MG63 (cell line): ENCODE data around the gene CTNNBL1. TPM values are rescaled to one million over a fixed set of nuclear protein-coding genes. Genes with fewer than 3 reads are reported as not detected.

Experiments used
- DNase-seq: peaks from one replicate; pipeline ENCODE4 v3.0.0-alpha.2; 2020
- H3K27me3 ChIP-seq: fragments of 250-450 bp; sonication (Bioruptor Pico); 2 replicates; pipeline ENCODE4 v1.5.1; 2020; ENCODE audit warnings: mild to moderate bottlenecking, moderate library complexity
- H3K36me3 ChIP-seq: fragments of 250-450 bp; sonication (Bioruptor Pico); 2 replicates; pipeline ENCODE4 v1.5.1; 2020; ENCODE audit warnings: mild to moderate bottlenecking, moderate library complexity
- H3K4me3 ChIP-seq: fragments of 250-450 bp; sonication (Bioruptor Pico); 2 replicates; pipeline ENCODE4 v1.5.1; 2020; ENCODE audit warnings: mild to moderate bottlenecking, moderate library complexity
- H3K9me3 ChIP-seq: fragments of 250-450 bp; sonication (Bioruptor Pico); 2 replicates; pipeline ENCODE4 v1.5.1; 2020; ENCODE audit warnings: mild to moderate bottlenecking, moderate library complexity
- total RNA-seq: library from RNA; depleted of rRNA; stranded (reverse); fragments of >200 nt; shearing (Covaris generic); gene quantifications from 2 replicates; pipeline ENCODE4 v1.2.3, GENCODE V29; 2014; ENCODE audit warnings: low replicate concordance

The CTNNBL1 gene
- total RNA-seq, 1 experiment from 2014 or later: 44.9 TPM

DNA sequence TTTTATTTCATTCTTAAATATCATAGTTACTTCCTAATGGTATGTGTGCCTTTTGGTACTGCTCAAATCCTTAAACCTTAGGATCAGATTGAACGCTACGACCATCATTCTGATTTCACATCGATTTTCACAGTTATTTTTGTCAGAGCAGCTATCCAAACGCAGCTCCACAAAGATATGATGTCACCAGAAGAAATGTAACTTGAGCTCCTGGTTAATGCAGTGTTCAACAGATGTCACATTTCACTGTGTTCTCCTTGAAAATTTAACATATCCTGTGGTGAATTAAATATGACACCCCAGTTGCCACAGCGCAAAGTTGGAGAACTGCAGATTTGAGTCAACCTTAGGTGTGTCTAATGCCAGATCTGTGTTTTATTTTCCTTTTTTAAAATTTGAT, 81.4 kb downstream of the CTNNBL1 start:
- H3K36me3 ChIP-seq: peaks cover 3% of the 10 kb centered on the region
- no peak for DNase-seq
- H3K4me3 ChIP-seq: no peak overlapping the region
- no peaks in the 10 kb centered on the region for H3K9me3 ChIP-seq
- H3K27me3 ChIP-seq: no peaks in the 10 kb centered on the region

DNA sequence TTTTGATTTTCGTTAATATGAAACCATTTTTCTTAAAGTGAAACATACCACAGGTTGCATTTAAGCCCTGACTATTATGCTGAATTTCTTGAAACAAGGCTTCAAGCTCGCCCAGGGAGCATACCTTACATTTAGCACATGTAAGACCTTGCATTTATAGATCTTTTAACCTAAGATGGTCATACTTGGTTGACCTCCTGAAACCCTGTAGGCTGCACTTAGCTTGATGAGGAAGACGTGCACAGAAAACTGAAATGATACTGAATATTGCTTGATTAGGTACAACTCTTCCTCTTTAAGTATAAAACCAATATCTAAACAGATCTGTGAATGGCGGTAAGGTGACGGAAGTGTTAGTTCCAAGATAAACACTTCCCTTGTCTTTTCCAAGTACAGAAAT, 82.2 kb downstream of the CTNNBL1 start:
- no peaks in the 10 kb centered on the region for H3K27me3 ChIP-seq
- no peak overlapping the region for H3K4me3 ChIP-seq
- no peaks in the 10 kb centered on the region for H3K9me3 ChIP-seq
- no peak for DNase-seq
- peaks cover 3% of the 10 kb centered on the region for H3K36me3 ChIP-seq

DNA sequence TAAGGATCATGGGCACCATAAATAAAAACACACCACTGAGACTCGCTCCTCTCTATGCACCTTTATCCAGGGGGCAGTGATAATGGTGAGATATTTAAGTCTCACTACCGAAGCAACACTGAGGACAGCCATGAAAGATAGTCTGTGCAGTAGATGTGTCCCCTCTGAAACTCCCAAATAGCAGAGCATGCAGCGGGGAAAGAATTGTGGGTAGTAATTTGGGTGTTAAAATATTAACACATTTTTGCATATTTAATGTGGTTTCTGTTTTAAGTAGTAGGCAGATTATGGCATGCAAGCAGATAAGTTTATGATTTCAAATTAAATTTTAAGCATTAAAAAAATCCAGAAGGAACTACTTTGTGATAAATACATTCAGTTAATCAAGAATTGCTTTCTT, 82.7 kb downstream of the CTNNBL1 start:
- no peak for DNase-seq
- Histone ChIP-seq H3K27me3 (no peaks in the 10 kb centered on the region), H3K9me3 (no peaks in the 10 kb centered on the region)

DNA sequence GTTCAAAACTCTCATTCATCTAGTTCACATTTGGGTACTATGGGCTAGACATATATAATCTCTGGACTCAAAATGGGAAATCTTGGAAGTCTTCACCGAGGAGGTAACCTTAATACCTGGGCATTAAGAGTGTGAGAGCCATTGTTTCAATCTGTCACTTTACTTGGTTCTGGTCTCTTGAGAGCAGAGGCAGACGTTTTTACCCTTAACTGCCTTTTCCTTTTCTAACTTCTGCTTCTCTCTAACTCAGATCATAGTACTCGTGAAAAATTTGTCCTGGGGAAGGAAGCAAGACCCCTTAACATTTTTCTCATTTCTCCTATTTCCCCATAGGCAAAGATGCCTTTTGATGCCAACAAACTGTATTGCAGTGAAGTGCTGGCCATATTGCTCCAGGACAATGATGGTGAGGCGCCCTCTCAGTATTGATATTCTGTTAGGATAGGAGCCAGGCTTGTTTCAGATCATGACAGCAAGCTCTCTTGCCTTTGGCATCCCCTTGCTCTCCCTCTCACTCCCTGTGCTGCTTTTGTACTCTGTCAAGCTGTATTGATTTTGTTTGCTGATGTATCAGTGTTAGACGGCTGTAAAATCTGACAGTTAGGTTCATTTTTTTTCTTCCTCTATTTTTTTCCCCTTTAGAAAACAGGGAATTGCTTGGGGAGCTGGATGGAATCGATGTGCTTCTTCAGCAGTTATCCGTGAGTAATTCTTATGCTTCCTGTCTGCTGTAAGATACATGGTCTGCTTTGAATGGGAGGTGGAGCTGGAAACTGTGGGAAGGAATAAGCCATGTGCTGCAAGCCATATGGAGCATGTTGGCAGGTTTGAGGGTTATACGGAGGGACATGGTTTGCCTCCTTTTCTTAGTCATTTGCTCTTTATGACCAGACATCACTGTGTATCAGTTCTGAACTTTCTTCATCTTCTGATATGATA, 83.5 kb downstream of the CTNNBL1 start:
- H3K9me3 ChIP-seq: no peaks in the 10 kb centered on the region
- H3K27me3 ChIP-seq: no peaks in the 10 kb centered on the region
- peaks cover 3% of the 10 kb centered on the region for H3K36me3 ChIP-seq
- no peak overlapping the region for H3K4me3 ChIP-seq
- DNase-seq: no peak

More for the DNA sequence above, 82.7 kb downstream of the CTNNBL1 start:
- Histone ChIP-seq H3K4me3 (no peak overlapping the region), H3K36me3 (peaks cover 3% of the 10 kb centered on the region)

DNA sequence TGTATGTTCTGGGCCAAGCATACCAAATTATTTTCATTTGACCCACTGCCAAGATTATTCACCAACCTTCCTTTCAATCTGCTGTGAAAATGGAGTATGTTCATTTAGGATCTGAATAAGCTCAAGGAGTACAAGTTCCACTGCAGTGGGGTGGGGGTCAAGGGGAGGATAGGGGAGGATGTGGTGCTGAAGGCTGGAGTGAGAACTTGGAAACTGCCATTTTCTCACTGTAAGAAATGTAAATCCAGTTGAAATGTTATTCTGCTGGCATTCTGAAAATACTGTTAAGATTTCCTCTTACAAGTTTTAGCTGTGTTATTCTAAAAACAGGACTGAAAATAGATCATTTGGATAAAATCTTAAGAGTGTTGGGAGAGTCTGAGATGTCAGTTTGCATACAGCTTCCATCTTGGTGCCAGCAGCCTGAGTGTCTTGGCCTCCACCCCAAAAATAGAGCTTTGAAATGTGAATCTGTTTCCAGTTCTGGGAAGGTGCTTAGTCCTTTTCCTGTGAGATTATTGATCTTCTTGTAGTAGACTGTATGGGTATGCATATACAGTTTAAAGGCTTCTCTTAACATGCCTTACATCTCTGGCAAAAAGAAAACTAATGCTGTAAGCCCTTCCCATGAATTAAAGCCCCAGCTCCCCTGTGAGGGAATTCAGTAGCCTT, 84.3 kb downstream of the CTNNBL1 start:
- no peak overlapping the region for H3K4me3 ChIP-seq
- H3K27me3 ChIP-seq: no peaks in the 10 kb centered on the region
- H3K9me3 ChIP-seq: no peaks in the 10 kb centered on the region
- DNase-seq: no peak
- peaks cover 6% of the 10 kb centered on the region for H3K36me3 ChIP-seq

DNA sequence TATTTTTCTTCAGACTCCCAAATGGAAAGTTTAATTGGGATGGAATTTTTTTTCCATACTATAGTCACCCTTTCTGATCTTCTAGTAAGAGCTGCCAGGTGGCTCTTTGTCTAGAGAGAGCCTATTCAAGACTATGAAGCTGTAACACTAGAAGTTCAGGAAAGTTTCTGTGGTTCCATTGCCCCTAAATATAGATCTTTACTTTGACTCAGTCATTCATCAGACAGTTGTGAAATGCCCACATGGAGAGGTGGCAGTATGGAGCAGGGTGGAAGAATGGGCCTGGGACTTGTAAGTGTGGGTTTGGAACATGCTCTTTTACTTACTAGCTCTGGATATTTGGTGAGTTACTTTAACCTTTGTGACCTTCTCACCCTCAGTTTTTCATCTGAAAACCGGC, 87.8 kb downstream of the CTNNBL1 start:
- H3K27me3 ChIP-seq: no peaks in the 10 kb centered on the region
- no peak overlapping the region for H3K4me3 ChIP-seq
- DNase-seq: no peak
- H3K9me3 ChIP-seq: no peaks in the 10 kb centered on the region
- peaks cover 2% of the 10 kb centered on the region; the same call in 1 of the 2 replicates for H3K36me3 ChIP-seq

DNA sequence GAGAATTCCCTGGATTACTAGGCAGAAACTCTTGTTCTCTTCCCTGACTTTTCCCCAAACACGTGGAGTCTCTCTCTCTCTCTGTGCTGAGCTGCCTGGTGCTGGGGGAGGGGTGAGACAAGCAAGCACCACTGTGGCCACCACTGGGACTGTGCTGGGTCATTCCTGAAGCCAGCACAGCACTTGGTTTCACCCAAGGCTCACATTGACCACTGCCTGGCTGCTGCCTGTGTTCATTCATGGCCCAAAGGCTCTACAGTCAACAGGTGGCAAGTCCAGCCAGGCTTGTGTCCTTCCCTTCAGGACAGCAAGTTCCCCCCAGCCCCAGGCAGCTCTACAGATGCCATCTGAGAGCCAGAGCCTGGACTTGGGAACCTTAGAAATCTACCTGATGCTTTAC, 92.2 kb downstream of the CTNNBL1 start:
- no peak overlapping the region for H3K4me3 ChIP-seq
- H3K9me3 ChIP-seq: no peaks in the 10 kb centered on the region
- DNase-seq: no peak
- no peaks in the 10 kb centered on the region for H3K27me3 ChIP-seq
- H3K36me3 ChIP-seq: peaks cover 7% of the 10 kb centered on the region; the same call in 1 of the 2 replicates

DNA sequence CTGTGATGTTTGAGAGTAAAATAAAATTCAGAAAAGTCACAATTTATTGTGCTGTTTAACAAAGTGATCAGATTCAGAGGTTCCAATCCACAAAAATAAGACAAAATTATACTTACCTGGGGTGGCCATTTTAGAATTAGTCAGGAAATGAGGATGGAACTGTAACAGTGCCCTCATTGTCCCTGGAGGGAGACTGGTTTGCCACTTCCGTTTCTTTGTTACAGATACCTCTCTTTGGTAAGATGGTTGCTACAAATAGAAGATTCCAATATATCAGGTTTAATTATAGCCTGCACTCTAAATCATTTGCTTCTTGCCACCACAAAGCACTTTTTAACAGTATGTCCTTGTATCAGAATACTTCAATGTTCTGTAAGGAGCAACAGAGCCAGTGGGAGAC, 95.6 kb downstream of the CTNNBL1 start:
- DNase-seq: no peak
- Histone ChIP-seq H3K4me3 (no peak overlapping the region), H3K9me3 (no peaks in the 10 kb centered on the region), H3K27me3 (no peaks in the 10 kb centered on the region), H3K36me3 (peaks cover 4% of the 10 kb centered on the region; the same call in 1 of the 2 replicates)

DNA sequence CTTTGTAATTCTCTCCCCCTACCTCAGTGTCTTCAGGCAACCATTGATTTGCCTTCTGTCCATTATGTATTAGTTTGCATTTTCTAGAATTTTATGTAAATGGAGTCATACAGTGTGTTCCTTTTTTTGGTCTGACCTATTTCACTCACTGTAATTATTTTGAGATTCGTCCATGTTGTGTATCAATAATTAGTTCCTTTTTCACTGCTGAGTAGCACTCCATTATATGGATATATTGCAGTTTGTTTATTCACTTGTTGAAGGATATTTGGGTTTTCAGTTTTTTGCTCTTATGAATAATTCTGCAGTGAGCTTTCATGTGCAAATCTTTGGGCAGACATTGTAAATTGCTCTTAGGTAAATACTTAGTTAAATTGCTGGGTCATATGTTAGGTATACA, 97.1 kb downstream of the CTNNBL1 start:
- Histone ChIP-seq H3K4me3 (no peak overlapping the region), H3K36me3 (peaks cover 4% of the 10 kb centered on the region; the same call in 1 of the 2 replicates), H3K27me3 (no peaks in the 10 kb centered on the region), H3K9me3 (no peaks in the 10 kb centered on the region)
- DNase-seq: no peak

DNA sequence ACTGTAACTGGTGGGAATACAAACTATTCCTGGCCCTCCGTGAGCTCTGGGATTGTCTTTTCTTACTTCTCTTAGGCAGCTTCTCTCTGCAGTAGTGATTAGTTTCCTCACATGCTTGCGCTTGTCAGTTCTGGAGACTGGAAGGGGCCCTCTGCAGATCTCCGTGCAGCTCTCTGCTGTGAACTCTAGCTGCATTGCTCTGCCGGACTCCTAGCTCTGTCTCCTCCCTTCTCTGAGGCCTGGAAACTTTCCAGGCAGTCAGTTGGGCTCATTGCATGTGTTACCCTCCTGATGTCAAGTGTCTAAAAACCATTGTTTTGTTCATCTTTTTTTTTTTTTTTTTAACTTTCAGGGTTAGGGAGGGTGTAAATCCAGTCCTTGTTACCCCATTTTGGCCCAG, 102.3 kb downstream of the CTNNBL1 start:
- no peak for DNase-seq
- Histone ChIP-seq H3K4me3 (no peak overlapping the region), H3K36me3 (peaks cover 3% of the 10 kb centered on the region), H3K9me3 (no peaks in the 10 kb centered on the region), H3K27me3 (no peaks in the 10 kb centered on the region)

DNA sequence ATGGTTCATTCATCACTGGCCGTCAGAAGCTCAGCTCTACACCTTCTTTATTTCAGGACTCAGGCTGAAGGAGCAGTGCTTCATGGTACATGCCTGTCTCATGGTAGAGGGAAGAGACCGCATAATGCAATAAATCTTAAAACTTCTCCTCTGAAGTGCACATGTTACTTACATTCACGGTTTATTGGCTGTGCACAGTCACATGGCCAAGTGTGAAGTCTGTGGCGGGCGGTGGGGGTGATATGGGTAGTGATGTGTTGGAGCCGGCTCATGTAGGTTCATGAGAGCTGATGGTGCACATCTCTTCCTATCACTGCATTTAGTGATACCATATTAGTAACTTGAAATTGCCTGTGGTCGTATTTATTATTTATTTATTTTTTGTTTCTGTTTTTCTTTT, 102.9 kb downstream of the CTNNBL1 start:
- no peak overlapping the region for H3K4me3 ChIP-seq
- no peaks in the 10 kb centered on the region for H3K27me3 ChIP-seq
- H3K9me3 ChIP-seq: no peaks in the 10 kb centered on the region
- H3K36me3 ChIP-seq: peaks cover 3% of the 10 kb centered on the region
- DNase-seq: no peak

DNA sequence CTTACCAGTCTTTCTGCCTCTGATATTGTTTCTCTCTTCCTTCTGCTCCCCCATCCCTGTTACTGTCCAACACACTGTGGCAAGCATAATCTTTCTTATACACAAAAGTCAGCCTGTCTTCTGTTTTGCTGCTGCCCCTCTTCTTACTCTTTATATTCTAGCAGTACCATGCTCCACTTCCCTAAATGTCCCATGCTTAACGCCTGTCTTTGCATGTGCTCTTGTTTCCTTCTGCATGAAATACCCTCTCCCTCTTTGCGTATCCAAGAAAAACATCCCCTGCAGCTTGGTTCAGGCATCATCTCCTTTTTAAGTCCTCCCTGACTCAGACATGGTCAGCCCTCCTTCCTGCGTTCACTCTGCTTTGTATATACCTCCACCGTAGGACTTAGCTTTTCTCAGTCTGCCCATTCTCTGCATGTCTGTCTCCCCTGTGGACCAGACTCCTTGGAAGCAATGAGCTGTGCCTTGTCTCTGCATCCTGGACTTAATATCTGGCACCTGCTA, 103.9 kb downstream of the CTNNBL1 start:
- no peak overlapping the region for H3K4me3 ChIP-seq
- peaks cover 3% of the 10 kb centered on the region for H3K36me3 ChIP-seq
- no peaks in the 10 kb centered on the region for H3K27me3 ChIP-seq
- H3K9me3 ChIP-seq: no peaks in the 10 kb centered on the region
- no peak for DNase-seq

DNA sequence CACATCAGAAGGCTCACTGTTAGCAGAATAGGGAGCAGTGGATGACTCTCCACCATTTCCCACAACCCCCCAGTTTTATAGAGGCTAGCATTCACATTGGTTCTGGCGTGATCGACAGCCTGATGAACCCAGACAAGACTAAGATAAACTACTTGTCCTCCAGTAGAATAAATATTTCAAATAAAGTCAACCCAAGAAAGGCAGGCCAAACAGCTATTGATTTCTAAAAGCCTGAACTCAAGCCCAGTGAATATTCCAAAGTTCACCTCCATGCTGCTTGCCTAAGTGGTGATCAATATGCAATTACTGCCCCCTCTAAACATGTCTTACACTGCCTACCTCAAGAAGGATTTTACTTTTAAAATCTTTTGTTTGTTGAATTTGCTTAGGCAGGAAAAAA, 104.5 kb downstream of the CTNNBL1 start:
- H3K4me3 ChIP-seq: no peak overlapping the region
- DNase-seq: no peak
- no peaks in the 10 kb centered on the region for H3K27me3 ChIP-seq
- H3K36me3 ChIP-seq: peaks cover 5% of the 10 kb centered on the region
- no peaks in the 10 kb centered on the region for H3K9me3 ChIP-seq

DNA sequence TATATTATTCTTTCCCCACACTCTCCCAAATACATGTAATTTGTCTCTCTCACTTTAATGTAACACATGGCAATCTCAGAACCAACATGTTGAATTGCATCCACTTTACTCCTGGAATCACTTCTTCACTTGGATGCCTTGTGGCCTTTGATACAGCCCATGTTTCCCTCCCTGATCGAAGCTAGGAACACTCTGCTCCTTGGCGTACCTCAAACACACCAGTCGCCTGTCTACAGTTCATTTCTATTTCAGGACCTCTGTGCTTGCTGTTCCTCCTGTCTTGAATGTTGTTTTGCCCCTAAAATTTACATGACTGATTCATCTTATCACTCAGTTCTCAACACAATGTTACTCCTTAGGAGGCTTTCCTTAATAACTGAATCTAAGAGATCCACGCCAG, 106.8 kb downstream of the CTNNBL1 start:
- Histone ChIP-seq H3K36me3 (peaks cover 7% of the 10 kb centered on the region), H3K9me3 (no peaks in the 10 kb centered on the region), H3K27me3 (no peaks in the 10 kb centered on the region), H3K4me3 (no peak overlapping the region)
- DNase-seq: no peak

DNA sequence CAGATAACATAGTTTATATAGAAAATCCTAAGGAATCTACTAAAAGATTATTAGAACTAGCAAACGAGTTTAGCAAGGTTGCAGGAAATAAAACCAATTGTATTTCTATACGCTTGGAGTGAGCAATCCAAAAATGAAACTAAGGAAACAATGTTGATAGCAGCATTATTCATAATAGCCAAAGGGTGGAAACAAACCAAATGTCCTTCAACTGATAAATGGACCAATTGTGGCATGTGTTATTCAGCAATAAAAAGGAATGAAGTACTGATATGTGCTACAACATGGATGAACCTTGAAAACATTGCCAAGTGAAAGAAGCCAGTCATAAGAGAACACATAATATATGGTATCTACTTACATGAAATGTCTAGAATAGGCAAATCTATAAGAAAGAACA, 108.1 kb downstream of the CTNNBL1 start:
- Histone ChIP-seq H3K4me3 (no peak overlapping the region), H3K9me3 (no peaks in the 10 kb centered on the region), H3K36me3 (peaks cover 7% of the 10 kb centered on the region), H3K27me3 (no peaks in the 10 kb centered on the region)
- no peak for DNase-seq

DNA sequence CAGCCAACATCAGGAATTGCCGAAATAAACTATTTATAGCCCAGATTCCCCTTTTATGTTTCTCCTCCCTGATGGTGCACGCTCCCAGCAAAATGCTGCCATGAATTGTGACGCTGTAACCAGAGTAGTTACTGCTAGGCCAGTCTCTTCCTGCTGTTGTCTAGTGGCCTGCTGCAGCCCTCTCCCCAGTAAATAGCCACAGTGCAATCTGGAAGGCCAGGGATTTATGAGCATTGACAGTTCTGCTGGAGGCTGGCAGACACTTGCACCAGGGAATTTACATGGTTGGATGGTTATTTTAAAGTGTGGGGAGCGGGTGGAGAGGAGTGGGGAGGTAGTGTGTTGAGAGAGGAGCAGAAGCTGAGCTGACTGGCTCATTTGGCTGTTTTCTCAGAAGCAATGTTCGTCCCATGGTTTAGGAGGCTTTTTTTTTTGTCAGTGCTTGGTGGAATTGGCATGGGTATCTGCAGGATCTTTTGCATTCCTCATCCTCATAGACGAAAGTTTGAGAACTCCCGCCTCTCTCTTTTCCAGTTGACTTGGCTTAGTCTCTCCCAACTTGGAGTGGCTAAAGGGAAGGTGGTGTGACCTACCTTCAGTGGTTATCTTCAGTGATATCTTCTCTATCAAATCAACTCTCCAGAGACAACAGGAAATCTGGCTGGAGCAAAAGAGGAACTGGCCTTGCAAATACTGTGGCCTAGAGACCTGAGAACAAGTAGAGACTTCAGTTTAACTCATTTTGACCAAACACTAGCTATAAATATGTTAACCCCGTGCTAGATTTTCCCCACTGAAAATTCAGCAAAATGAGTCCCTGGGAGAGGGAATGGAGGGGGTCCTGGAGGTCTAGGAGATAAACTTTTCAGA, 109.8 kb downstream of the CTNNBL1 start:
- no peaks in the 10 kb centered on the region for H3K27me3 ChIP-seq
- H3K4me3 ChIP-seq: no peak overlapping the region
- H3K36me3 ChIP-seq: peaks cover 9% of the 10 kb centered on the region
- H3K9me3 ChIP-seq: no peaks in the 10 kb centered on the region
- DNase-seq: no peak
